K562 (cell line): ENCODE results near the gene CLIC5. TPM values are rescaled to one million over a fixed set of nuclear protein-coding genes. Genes with fewer than 3 reads are reported as not detected.

Experiments
- ATAC-seq: fragments of 200-7000 bp; cut with Tn5 transposase; 3 replicates; pipeline ENCODE4 v1.9.1; 2020; ENCODE audit warnings: moderate library complexity
- BruUV-seq: library from RNA; stranded (reverse); fragments of 400-500 nt; replicated peaks from 2 replicates; lab custom pipeline; 2021; lab: Mats Ljungman, UMichigan
- CTCF ChIA-PET: fragments of 300-600 bp; formaldehyde crosslinking; extraction: SDS; loops from one replicate; lab custom pipeline; 2021; ENCODE audit warnings: low intra/inter-chr PET ratio; lab: Yijun Ruan, JAX
- POLR2A ChIA-PET: fragments of 300-600, 350-650 bp; sonication (Branson Sonifier 250); formaldehyde crosslinking; extraction: SDS; loops from one replicate; lab custom pipeline; 2021; ENCODE audit warnings: antibody characterized with exemption, inconsistent platforms; lab: Yijun Ruan, JAX
- DNase-seq, 4 experiments: peaks; one replicate each; pipeline versions ENCODE4 v3.0.0 to v3.0.0-alpha.2; 2011 to 2018; ENCODE audit warnings: low spot score in 3 of 4, mixed read lengths in 3 of 4; ENCODE audit errors: extremely low read depth in 1 of 4
- FAIRE-seq: peaks from 2 replicates; lab custom pipeline; 2011; peaks lifted over from hg19 to GRCh38; lab: Jason Lieb, UNC
- H2AFZ ChIP-seq: 2 replicates; pipeline ENCODE4 v1.6.0; 2011; ENCODE audit warnings: low read depth, low read length, control low read depth, inconsistent platforms
- H3K27ac ChIP-seq: fragments of 200-600 bp; 3 replicates; pipeline ENCODE4 v1.8.0; 2011; ENCODE audit warnings: low read depth, mild to moderate bottlenecking, control low read depth, inconsistent platforms, low read length, moderate library complexity, mixed read lengths; ENCODE audit errors: extremely low read depth
- H3K27me3 ChIP-seq, 2 experiments: fragments of 300-600 bp in 1 of 2; 2 replicates in 1 of 2; 3 replicates in 1 of 2; pipeline versions ENCODE4 v1.6.0 to v1.8.0; 2011; ENCODE audit warnings: inconsistent platforms in 2 of 2, low read length in 2 of 2, mild to moderate bottlenecking in 1 of 2, mixed read lengths in 1 of 2, moderate library complexity in 1 of 2; ENCODE audit not compliant: control insufficient read depth in 2 of 2, insufficient read depth in 2 of 2
- H3K36me3 ChIP-seq: fragments of 300-600 bp; 3 replicates; pipeline ENCODE4 v1.8.0; 2011; ENCODE audit warnings: mild to moderate bottlenecking, low read length, inconsistent platforms; ENCODE audit not compliant: control insufficient read depth, insufficient read depth
- H3K4me1 ChIP-seq, 2 experiments: fragments of 200-600 bp in 1 of 2; replicated peaks in 1 of 2; 2 replicates in 1 of 2; 3 replicates in 1 of 2; pipeline versions ENCODE4 v1.5.1 to v1.8.0; 2011; ENCODE audit warnings: inconsistent platforms in 2 of 2, low read length in 2 of 2, mild to moderate bottlenecking in 1 of 2, mixed read lengths in 1 of 2, moderate library complexity in 1 of 2; ENCODE audit not compliant: control insufficient read depth in 2 of 2, insufficient read depth in 2 of 2
- H3K4me2 ChIP-seq: 2 replicates; pipeline ENCODE4 v1.6.1; 2011; ENCODE audit warnings: low read length, control low read depth, inconsistent platforms, mixed read lengths; ENCODE audit not compliant: insufficient read depth
- H3K4me3 ChIP-seq: fragments of 200-600 bp; sonication (generic), shearing (Covaris generic); 2 replicates; pipeline ENCODE4 v1.5.1; 2016; ENCODE audit warnings: control low read depth, inconsistent platforms
- H3K79me2 ChIP-seq: fragments of 200-600 bp; 3 replicates; pipeline ENCODE4 v1.8.0; 2011; ENCODE audit warnings: low read length, inconsistent platforms; ENCODE audit not compliant: control insufficient read depth, insufficient read depth
- H3K9ac ChIP-seq, 2 experiments: 2 replicates each; pipeline versions ENCODE4 v1.6.0 to v1.6.1; 2011; ENCODE audit warnings: low read depth in 2 of 2, low read length in 2 of 2, control low read depth in 1 of 2, inconsistent platforms in 1 of 2, mild to moderate bottlenecking in 1 of 2, mixed read lengths in 1 of 2; ENCODE audit not compliant: insufficient read depth in 1 of 2
- H3K9me1 ChIP-seq: one replicate; pipeline ENCODE4 v1.6.0; 2011; ENCODE audit warnings: inconsistent platforms, mild to moderate bottlenecking, low read length, moderate library complexity; ENCODE audit not compliant: control insufficient read depth, insufficient read depth
- H3K9me3 ChIP-seq: replicated peaks from 2 replicates; pipeline ENCODE4 v1.5.1; 2011; ENCODE audit warnings: low read depth, low read length, inconsistent platforms; ENCODE audit not compliant: control insufficient read depth, insufficient read depth
- H4K20me1 ChIP-seq: replicated peaks from 2 replicates; pipeline ENCODE4 v1.6.1; 2011; ENCODE audit warnings: low read length, inconsistent platforms, mixed read lengths; ENCODE audit not compliant: control insufficient read depth, insufficient read depth
- CHCHD3 ChIP-seq: fragments of 250-450 bp; sonication (Bioruptor Pico); IDR thresholded peaks from 2 replicates; pipeline ENCODE4 v2.1.2; 2022; ENCODE audit warnings: mild to moderate bottlenecking
- CTBP1 ChIP-seq: fragments of 450-650 bp; IDR thresholded peaks from 2 replicates; pipeline ENCODE4 v1.6.1; 2016; ENCODE audit warnings: borderline replicate concordance
- DACH1 ChIP-seq: fragments of 450-650 bp; IDR thresholded peaks from 2 replicates; pipeline ENCODE4 v1.6.1; 2018; ENCODE audit not compliant: partially characterized antibody
- DEAF1 ChIP-seq: fragments of 450-650 bp; formaldehyde crosslinking; IDR thresholded peaks from 2 replicates; pipeline ENCODE4 v1.4.0; 2020; ENCODE audit warnings: mild to moderate bottlenecking, moderate library complexity
- FOXJ3 ChIP-seq: sonication (generic); formaldehyde crosslinking; IDR thresholded peaks from 2 replicates; pipeline ENCODE4 v1.4.0; 2020; ENCODE audit warnings: mild to moderate bottlenecking, missing genetic modification reagents
- GATAD2B ChIP-seq: fragments of 450-650 bp; IDR thresholded peaks from 2 replicates; pipeline ENCODE4 v1.6.1; 2017; ENCODE audit warnings: mild to moderate bottlenecking, borderline replicate concordance
- HEY1 ChIP-seq: fragments of 250-450 bp; sonication (Bioruptor Pico); IDR thresholded peaks from 2 replicates; pipeline ENCODE4 v1.5.0; 2020; ENCODE audit warnings: mild to moderate bottlenecking, moderate library complexity, borderline replicate concordance
- MECOM ChIP-seq: fragments of 250-450 bp; sonication (Bioruptor Pico); IDR thresholded peaks from 2 replicates; pipeline ENCODE4 v1.8.0; 2022; ENCODE audit warnings: inconsistent platforms
- MXI1 ChIP-seq: IDR thresholded peaks from 2 replicates; pipeline ENCODE4 v1.6.1; 2011; ENCODE audit warnings: low read depth, mild to moderate bottlenecking, improper control_type of control experiment, low read length
- NFRKB ChIP-seq: fragments of 450-650 bp; IDR thresholded peaks from 2 replicates; pipeline ENCODE4 v1.6.1; 2016; ENCODE audit warnings: low read depth
- POLR2B ChIP-seq: fragments of 450-650 bp; IDR thresholded peaks from 2 replicates; pipeline ENCODE4 v1.6.1; 2018; ENCODE audit warnings: low read depth; ENCODE audit not compliant: partially characterized antibody
- SAFB ChIP-seq: fragments of 200-400 bp; formaldehyde crosslinking; IDR thresholded peaks from 2 replicates; pipeline ENCODE4 v1.6.1; 2017; ENCODE audit warnings: low read depth, low read length, borderline replicate concordance
- SRF ChIP-seq, 2 experiments: fragments of 250-450, 450-650 bp in 1 of 2; sonication (Bioruptor Pico) in 1 of 2; sonication (generic) in 1 of 2; formaldehyde crosslinking; IDR thresholded peaks; 2 replicates each; pipeline versions ENCODE4 v1.5.0 to v1.5.1; 2020 to 2022; ENCODE audit warnings: mild to moderate bottlenecking in 1 of 2, missing genetic modification reagents in 1 of 2
- SRSF9 ChIP-seq: fragments of 200-400 bp; formaldehyde crosslinking; IDR thresholded peaks from 2 replicates; pipeline ENCODE4 v1.6.1; 2017; ENCODE audit warnings: low read depth, low read length, borderline replicate concordance
- TCF7L2 ChIP-seq: fragments of 150-350 bp; IDR thresholded peaks from 2 replicates; pipeline ENCODE4 v1.6.1; 2016; ENCODE audit warnings: low read depth, mild to moderate bottlenecking, low read length, moderate library complexity
- ZNF124 ChIP-seq: sonication (generic); formaldehyde crosslinking; IDR thresholded peaks from 2 replicates; pipeline ENCODE4 v1.8.1; 2022; ENCODE audit warnings: missing genetic modification reagents
- ZNF133 ChIP-seq: fragments of 250-450 bp; sonication (Bioruptor Pico); IDR thresholded peaks from 2 replicates; pipeline ENCODE4 v1.4.0; 2020; ENCODE audit warnings: mild to moderate bottlenecking
- ZNF280B ChIP-seq: fragments of 250-450 bp; sonication (Bioruptor Pico); IDR thresholded peaks from 2 replicates; pipeline ENCODE4 v1.5.1; 2021; ENCODE audit warnings: mild to moderate bottlenecking
- ZNF384 ChIP-seq: IDR thresholded peaks from 2 replicates; pipeline ENCODE4 v1.6.1; 2012; ENCODE audit warnings: low read depth, low read length, improper control_type of control experiment
- ZNF75A ChIP-seq: fragments of 450-650 bp; formaldehyde crosslinking; IDR thresholded peaks from 2 replicates; pipeline ENCODE4 v1.4.0; 2020; ENCODE audit warnings: mild to moderate bottlenecking
- WGBS: fragments of 100-300 bp; shearing (Covaris generic); methylation state at CpG from one replicate; pipeline ENCODE4 v1.1.6; 2016; ENCODE audit warnings: low coverage, mixed read lengths; ENCODE audit not compliant: insufficient coverage; ENCODE audit errors: missing lambda C conversion rate; 5-methylcytosine and 5-hydroxymethylcytosine counted together
- in situ Hi-C: fragments of 300-500 bp; cut with MboI; formaldehyde crosslinking; loops from 4 replicates; pipeline ENCODE4 v1.15.0; 2018; ENCODE audit warnings: inconsistent platforms, mixed read lengths
- intact Hi-C: fragments of 100-400 bp; cut with micrococcal nuclease; formaldehyde crosslinking; loops from 2 replicates; pipeline ENCODE4 v1.14.2; 2022
- polyA plus RNA-seq, 8 experiments: library from polyadenylated mRNA; depleted of rRNA in 4 of 8; stranded (reverse) in 5 of 8; unstranded in 3 of 8; fragments of >200 nt; fragmentation: Nextera tagmentation in 2 of 8; fragmentation: Illumina TruSeq in 1 of 8; extraction: Ambion mirVana in 2 of 8; extraction: Trizol in 1 of 8; gene quantifications; 2 replicates each; pipeline versions ENCODE4 v1.2.1 to v1.2.3, GENCODE V29; 2011 to 2014; ENCODE audit warnings: inconsistent platforms in 1 of 8, missing spikeins in 1 of 8
- total RNA-seq, 7 experiments: library from RNA; depleted of rRNA in 6 of 7; stranded (reverse); fragments of >200 nt in 6 of 7; fragmentation: Illumina TruSeq in 2 of 7; extraction: Trizol in 2 of 7; gene quantifications; 2 replicates each; pipeline versions ENCODE4 v1.2.1 to v1.2.3, GENCODE V29; 2011 to 2021; ENCODE audit warnings: low replicate concordance in 1 of 7

CLIC5 gene
- total and polyA plus RNA-seq, 9 of the 15 experiments (the other 6 are each of a cell fraction or from before 2014, with no cell fraction given) = 0.31 TPM; not detected in 8

GRCh38 chr6:46014046-46014445 lies 1.6 kb downstream of the CLIC5 start (continued):
- TF ChIP-seq ZNF75A (CRISPR knock-in tag) = no peak
- no peak for TF ChIP-seq ZNF124
- no peak for TF ChIP-seq TCF7L2

DNA sequence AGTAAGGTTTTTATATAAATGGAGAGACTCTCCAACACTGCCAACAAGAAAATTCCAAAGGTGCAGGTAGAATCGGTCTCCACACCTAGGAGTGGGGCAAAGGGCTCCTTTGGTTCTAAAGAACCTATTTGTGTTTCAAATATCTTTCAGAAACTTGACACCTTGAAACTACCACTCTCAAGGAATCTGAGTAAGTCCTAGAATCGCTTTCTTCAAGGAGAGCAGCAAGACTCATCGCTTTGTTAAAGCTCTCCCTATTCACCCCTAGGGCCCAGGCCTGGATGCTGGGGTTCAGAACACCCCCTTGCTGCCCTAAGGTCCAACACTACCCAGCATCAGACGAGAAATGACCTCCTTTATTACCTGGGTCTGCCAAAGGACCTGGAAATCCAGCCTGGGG lies 2.0 kb downstream of the CLIC5 start:
- no TSS peak for BruUV-seq
- TF ChIP-seq ZNF384 = no peak
- TF ChIP-seq ZNF280B = no peak
- TF ChIP-seq CTBP1 = no peak
- no peak for TF ChIP-seq NFRKB
- no peak for TF ChIP-seq MECOM (CRISPR knock-in tag)
- no peak for TF ChIP-seq SRSF9
- no peak for TF ChIP-seq MXI1
- no peak for TF ChIP-seq CHCHD3 (CRISPR knock-in tag)
- no peak for TF ChIP-seq ZNF133 (CRISPR knock-in tag)
- TF ChIP-seq GATAD2B = no peak
- TF ChIP-seq POLR2B = no peak
- TF ChIP-seq DEAF1 (CRISPR knock-in tag) = no peak
- TF ChIP-seq SAFB = no peak
- TF ChIP-seq FOXJ3 (CRISPR knock-in tag) = no peak
- no peak for TF ChIP-seq SRF (CRISPR knock-in tag; IDR thresholded peaks at IDR 0.05)
- no peak for TF ChIP-seq HEY1
- TF ChIP-seq DACH1 = no peak
- H4K20me1 ChIP-seq = no peaks in the 10 kb centered on the region; the same call in 1 of the 2 replicates
- CTCF ChIA-PET = no interaction called here
- intact Hi-C loops = no loop called here
- H3K9ac ChIP-seq = no peak overlapping the region
- H3K79me2 ChIP-seq = no peaks in the 10 kb centered on the region
- no peak for DNase-seq
- H3K4me2 ChIP-seq = no peak overlapping the region
- no peaks in the 10 kb centered on the region for H3K36me3 ChIP-seq
- 0% methylated on average over 4 of the region's 4 CpGs for WGBS
- FAIRE-seq = no peak
- no peak overlapping the region for H3K27ac ChIP-seq
- no peaks in the 10 kb centered on the region for H3K9me1 ChIP-seq
- POLR2A ChIA-PET = interaction anchor here (0.8 kb wide), 1 partner anchor 11 kb away, joined by 3 read pairs; no protein-coding TSS in a partner anchor
- H3K9me3 ChIP-seq = no peaks in the 10 kb centered on the region
- H3K4me3 ChIP-seq = no peak overlapping the region
- peaks cover 24 to 39% of the 10 kb centered on the region in 2 experiments for H3K27me3 ChIP-seq
- in situ Hi-C loops = no loop called here
- no peak for ATAC-seq
- peaks cover 0 to 10% of the 10 kb centered on the region in 2 experiments; a peak in 1 of 5 replicates for H3K4me1 ChIP-seq
- no peak overlapping the region for H2AFZ ChIP-seq
